ENCODE measurements around the gene AZIN2.
"Not testable (repeated sequence)": the region's sequence is repeated elsewhere in the genome, so short reads cannot be mapped to it uniquely, and the experiment has no call there.

AZIN2 gene

DNA sequence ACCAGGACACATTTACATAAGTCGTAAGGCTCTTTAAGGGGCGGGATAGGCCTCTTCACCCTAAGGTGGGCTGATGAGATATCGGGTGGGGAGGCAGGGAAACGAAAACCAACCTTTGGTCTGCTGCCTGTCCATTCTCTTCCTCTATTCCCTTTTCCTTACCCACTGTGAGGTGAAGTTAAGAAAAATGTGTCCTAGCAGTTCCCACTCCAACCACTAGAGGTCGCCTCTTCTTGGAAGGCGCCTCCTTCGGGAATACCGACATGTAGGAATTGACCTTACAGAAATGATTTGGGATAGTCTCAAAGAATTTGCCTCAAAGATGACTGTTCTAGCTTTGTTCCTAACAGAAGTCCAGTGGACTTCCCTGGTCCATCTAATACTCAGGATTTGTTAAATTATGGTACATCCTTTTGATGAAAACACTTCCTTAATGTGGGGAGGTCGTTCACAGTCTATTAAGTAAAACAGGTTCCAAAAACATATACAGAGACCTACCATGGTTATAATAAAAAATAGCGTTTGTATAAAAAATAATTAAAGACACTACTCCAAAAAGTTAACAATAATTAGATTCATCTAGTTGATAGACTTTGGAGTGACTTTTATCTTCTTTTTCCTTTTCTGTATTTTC, 14.1 kb downstream of the AZIN2 start:
- DNase-seq (ENCODE audit: low read depth), result no peak

DNA sequence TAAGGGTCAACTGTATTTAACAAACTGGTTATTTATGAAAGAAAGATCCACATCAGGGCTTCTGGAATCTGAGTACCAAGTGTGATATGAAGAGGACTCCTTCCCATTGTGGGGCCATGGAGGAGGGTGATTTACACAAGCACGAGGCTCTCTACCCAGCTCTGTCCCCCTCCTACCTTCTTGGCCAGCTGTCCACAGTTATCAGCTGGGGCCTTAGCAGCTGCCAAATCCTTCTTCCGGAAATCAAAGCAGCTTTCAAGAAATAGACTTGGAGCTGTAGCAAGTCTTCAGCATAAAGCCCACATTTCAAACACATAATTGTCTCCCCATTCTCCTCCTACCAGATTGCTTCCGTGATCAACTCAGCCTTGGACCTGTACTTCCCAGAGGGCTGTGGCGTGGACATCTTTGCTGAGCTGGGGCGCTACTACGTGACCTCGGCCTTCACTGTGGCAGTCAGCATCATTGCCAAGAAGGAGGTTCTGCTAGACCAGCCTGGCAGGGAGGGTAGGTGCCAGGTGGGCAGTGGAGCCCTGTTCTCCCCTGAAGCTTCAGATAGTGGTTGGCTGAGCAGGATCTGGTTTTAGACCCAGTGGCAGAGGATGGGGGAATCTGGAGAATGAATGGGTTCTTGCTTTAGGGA, 15.5 kb downstream of the AZIN2 start:
- no peak for DNase-seq (ENCODE audit: low read depth)

DNA sequence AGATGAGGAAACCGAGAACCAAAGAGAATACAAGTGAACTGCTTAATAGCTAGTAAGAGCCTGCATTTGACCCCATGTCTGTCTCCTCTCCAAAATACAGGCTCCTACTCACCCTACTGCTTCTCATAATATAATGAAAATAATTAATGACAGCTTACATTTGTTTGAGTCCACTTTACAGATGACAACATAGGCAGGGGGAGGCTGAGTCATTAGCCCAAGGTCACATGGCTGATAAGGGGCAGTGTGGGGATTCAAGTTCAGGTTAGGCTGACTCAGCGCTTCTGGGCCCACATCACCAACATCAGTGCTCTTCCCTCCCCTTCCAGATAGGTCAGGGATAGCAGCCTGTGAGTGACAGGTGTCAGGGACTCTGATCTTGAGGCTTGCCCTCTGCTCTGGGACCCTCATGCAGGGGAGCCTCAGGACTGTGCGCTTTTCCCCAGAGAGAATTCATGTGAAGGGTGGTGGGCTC, 16.2 kb downstream of the AZIN2 start:
- no peak for DNase-seq (ENCODE audit: low read depth)

DNA sequence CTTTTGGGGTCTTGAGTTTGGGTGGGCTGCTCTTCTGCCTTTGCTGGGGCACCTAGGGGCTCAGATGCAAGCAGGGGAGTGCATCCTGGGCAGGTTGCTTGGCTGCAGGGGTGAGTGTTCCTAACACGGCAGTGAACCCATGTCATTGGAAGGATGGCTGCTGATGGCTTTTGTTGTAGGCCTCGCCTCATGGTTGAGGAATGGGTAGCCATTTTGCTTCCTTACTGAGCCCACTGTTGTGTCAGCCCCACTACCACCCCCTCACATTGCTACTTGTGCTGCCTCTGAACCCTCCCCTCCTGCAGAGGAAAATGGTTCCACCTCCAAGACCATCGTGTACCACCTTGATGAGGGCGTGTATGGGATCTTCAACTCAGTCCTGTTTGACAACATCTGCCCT, 16.8 kb downstream of the AZIN2 start:
- no peak for DNase-seq (ENCODE audit: low read depth)

DNA sequence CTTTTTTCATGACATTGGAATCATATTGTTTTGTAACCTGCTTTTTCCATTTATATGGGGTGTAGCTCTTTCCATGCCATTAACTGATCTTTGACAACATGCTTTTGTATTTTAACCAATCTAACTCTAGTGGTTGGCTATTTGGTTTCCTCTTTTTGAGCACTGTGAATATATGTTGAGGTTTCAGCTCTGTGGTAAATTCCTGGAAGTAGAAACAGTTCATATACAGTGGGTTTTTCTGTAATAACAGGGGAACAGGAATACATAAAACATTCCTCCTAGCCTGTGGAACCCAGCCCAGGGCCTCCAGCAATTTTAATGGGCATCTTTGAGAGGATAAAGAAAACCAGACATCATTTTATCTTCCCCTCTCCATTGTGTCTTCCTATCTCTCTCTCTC, 17.4 kb downstream of the AZIN2 start:
- no peak for DNase-seq (ENCODE audit: low read depth)

DNA sequence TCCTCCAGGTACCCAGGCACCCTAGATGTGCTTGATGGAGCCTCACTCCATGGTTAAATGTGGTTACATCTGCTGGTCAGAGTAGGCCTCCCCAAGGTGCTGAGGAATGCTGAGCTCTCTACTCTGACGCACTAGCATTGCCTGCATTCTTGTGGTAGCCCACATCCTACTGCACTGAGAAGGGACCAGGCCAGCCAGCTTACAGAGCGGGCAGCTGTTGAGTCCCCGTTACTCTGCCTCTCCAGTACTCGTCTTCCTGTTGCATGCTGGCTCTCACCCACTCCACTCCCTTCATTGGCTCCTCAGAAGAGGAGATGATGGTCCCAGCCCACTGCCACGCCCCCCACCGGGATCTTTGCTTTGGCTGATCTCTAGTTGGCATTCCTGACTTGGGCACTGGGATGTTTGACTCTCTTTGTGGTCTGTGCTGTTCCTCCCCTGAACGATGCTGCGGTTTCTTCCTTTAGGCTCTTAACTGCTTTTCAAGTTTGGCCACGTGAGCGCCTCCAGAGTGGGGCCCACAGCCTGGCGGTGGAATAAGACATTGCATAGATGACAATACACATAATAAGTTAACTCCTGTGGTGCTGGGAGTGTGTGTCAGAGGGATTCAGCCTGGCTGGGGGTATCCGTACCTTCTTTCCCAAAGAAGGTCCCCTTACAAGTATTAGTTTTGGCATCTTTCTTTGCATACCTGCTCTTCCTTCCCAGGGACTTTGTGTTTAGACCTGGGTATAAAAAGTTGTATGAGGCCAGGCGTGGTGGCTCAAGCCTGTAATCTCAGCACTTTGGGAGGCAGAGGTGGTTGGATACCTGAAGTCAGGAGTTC, 18.6 kb downstream of the AZIN2 start:
- no peak for DNase-seq (ENCODE audit: low read depth)

DNA sequence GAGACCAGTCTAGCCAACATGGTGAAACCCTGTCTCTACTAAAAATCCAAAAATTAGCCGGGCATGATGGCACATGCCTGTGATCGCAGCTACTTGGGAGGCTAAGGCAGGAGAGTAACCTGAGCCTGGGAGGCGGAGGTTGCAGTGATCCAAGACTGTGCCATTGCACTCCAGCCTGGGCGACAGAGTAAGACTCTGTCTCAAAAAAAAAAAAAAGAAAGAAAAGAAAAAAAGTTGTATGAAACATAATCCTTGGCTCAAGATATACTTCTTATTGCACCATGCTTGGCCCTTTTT, 19.1 kb downstream of the AZIN2 start:
- not testable (repeated sequence) for DNase-seq (ENCODE audit: low read depth)

DNA sequence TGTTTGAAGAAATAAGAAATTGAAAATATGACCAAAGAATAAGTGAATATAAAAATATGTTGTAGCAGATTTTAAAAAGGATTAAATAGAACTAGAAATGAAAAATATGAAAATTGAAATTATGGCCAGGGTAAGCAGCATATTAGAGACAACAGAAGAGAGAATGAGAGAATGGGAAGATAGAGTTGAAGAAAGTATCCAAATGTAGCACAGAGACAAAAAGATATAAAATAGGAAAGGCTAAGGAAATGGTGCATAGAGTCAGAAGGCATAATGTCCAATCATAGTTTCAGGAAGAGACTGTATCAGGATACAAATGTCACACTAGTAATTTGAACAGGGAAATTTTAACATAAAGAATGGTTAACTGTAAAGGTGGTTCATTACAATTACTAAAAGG, 29.5 kb downstream of the AZIN2 start:
- DNase-seq (ENCODE audit: low read depth), result no peak

DNA sequence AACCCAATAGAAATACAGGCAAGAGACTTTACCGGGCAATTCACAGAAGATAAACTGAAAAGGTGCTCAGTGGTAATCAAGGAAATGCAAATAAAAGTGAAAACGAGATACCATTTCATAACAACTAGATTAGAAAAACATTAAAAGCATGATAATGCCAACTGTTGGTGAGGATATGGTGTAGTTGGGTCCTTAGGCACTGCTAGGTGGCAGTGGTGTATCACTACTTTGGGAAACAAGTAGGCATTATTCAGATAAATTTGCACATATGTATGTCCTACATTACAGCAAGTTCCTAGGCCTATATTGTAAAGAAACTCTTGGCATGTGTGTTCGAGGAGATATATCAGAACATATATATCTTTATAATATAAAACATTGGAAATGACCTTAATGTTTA, 31.0 kb downstream of the AZIN2 start:
- DNase-seq (ENCODE audit: low read depth), result no peak

DNA sequence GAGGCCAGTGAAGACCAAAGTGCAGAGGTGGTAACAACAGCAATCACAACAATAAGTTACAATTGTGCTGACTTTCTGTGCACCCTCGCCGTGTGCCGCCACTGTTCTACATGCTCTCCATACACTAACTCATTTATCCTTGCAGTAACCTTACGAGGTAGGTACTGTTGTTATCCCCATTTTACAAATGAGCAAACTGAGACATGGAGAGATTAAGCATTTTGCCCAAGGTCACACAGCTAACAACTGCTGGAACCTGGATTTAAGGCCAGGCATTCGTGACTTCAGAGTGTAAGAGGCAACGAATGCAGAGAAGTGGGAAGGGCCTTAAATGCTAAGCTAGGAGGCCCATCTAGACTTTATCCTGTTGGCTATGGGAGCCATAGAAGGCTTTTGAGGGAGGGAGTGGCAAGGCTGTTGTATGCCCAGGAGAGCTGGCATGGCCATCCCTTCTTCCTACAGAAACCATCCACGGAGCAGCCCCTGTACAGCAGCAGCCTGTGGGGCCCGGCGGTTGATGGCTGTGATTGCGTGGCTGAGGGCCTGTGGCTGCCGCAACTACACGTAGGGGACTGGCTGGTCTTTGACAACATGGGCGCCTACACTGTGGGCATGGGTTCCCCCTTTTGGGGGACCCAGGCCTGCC, 36.6 kb downstream of the AZIN2 start:
- DNase-seq (ENCODE audit: low read depth), result no peak

DNA sequence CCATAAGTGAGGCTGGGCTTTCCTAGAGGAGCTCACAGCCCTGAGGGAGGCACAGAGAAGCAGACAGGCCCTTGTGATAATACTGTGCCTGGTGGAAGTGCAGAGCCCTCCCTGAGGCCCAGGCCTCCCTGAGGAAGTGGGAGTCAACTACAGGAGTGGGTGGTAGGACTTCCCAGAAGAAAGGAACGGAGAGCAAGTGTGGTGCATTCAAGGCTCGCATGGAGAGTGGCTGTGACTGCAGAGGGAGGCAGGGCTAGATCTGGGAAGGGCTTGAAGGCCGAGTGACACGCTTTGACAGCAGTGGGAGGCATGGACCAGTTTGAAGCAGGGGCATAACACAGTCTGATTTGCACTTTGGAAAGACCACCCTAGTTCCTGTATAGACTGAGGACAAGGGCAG, 37.3 kb downstream of the AZIN2 start:
- no peak for DNase-seq (ENCODE audit: low read depth)

DNA sequence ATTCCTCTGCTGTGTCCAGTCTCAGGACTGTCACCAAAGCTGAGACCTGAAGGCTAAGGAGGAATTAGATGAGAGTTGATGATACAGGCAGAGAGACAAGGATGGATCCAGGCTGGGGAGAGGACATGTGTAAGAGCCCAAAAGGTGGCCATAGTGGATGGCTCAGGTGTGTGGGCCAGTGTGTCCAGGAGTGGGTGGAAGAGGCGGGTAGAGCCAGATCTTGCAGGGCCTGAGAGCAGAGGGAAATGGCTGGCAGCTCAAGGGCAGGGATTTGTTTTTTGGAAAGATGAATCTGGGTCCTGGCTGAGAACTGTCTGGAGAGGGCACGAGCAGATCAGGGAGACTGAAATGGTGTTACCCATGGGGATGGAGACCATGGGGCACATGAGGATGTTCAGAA, 38.1 kb downstream of the AZIN2 start:
- no peak for DNase-seq (ENCODE audit: low read depth)

DNA sequence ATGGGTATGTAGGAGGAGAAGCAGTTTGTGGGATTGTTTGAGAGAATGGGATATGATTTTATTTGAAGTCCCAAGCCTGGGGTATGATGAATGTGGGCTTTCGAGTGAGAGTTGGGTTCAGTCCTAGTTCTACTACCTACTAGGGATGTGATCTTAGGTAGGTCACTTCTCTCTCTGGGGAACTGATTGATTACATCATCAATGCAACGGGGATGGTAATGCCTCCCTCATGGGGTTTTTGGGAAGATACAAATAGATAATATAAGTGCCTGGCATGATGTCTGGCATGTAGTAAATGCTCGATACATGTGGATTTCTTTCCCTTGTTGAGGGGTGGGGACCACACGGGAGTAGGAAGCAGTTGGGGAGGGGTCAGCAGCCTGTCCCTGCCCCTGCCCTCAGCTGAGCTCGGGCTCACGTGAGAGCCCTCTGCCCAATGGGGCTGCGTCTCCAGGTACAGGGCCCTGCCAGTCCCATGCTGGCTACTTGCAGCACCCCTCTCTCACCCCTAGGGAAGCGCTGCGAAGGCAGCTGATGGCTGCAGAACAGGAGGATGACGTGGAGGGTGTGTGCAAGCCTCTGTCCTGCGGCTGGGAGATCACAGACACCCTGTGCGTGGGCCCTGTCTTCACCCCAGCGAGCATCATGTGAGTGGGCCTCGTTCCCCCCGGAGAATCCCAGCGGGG, 38.7 kb downstream of the AZIN2 start:
- DNase-seq (ENCODE audit: low read depth), result no peak

DNA sequence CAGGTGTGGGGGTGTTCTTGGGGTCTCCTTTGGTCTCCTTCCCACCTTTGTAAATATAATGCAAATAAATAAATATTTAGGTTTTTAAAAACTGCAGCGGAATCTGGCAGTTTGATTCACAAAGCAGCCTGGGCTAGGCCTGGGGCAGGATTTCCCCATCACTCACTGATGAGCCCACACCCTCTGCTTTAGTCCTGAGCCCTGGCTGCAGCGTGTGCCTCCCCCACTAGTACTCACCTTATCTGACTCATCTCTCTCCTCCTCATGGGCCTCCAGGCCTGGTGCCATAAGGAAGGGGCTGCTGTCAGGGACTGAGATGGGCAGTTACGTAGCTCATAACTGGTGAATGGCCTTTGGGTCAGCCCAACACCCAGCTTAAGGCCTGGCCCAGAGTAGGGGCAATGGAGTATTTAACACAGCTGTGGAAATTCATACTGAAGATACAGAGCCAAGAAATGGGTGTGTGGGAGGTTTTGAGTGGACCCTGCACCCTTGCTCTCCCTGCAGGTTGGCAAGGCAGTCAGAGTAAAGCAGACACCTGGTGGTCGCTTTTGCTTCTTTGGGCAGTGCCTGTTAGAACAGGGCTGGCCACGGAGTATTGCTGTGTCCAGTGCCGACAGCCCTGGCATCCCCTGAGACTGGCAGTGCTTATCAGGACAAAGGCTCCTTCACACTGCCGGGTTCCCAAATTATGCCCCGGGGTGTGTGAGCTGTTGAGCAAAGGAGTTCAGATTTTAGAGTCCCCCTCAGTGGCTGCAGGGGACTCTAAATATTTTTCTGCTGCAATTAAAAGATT, 39.7 kb downstream of the AZIN2 start:
- no peak for DNase-seq (ENCODE audit: low read depth)

DNA sequence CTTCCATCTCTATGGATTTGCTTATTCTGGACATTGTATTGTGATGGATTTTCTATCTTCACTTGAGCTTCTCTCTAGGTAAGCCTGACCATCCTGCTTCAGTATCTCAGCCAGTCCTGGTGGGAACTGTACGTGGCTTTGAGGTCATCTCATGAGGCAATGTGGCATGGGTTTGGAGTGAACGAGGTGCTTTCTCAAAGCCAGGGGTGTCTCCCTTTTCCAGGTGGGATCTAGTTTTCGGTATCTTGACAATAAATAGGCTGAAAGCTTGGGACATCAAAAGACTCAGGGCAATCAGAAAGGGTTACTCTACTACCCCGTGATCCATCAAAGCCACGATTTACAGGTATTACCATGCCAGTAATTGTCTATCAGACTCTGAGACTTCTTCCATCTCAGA, 40.8 kb downstream of the AZIN2 start:
- no peak for DNase-seq (ENCODE audit: low read depth)

DNA sequence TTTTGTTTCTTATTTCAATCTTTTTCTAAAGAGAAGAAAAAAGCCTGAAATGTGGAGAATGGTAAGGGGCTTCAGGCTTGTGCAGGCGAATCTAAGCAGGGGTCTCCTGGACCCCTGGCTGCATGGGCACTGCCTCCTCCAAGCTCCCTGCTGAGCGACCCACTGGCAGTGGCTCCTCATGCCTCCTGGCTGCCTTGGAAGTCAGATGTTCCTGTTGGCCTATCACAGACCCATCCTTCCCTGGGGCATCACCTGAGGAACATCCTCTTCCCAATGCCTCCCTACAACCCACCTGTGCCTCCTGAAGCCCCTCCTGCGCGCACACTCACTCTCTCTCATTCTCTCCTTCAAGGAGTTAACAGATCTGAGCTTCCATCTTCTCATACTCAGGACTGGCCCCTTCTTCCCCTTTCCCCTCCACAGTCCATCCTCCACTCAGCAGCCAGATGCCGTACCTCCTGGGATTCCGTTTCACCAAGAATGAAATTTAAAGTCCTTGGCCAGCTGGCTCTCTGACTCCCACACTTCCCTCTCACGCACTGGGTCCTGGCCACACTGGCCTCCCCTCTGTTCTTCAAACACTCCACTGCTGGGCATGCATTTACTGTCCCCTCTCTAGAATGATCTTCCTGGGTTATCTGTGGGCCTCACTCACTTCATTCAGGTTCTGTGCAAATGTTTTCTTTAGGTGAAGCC, 41.7 kb downstream of the AZIN2 start:
- no peak for DNase-seq (ENCODE audit: low read depth)

DNA sequence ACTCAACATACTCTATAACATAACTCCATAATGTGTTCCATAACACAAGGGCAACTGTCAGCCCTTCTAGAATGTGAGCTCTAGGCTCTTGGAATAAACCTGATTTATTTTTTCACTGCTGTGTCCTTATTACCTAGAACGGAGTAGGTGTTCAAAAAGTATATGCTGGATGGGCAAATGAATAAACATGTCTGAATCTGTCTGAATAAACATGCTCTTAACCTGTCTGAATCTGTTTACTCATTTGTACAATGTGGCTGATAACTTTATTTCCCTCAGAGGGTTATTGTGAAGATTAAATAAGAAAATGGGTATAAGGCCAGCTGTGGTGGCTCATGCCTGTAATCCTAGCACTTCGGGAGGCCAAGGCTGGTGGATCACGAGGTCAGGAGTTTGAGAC, 42.3 kb downstream of the AZIN2 start:
- DNase-seq (ENCODE audit: low read depth), result no peak

DNA sequence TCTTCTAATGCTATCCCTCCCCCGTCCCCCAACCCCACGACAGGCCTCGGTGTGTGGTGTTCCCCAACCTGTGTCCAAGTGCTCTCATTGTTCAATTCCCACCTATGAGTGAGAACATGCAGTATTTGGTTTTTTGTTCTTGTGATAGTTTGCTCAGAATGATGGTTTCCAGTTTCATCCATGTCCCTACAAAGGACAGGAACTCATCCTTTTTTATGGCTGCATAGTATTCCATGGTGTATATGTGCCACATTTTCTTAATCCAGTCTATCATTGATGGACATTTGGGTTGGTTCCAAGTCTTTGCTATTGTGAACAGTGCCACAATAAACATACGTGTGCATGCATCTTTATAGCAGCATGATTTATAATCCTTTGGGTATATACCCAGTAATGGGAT, 43.7 kb downstream of the AZIN2 start:
- not testable (repeated sequence) for DNase-seq (ENCODE audit: low read depth)

DNA sequence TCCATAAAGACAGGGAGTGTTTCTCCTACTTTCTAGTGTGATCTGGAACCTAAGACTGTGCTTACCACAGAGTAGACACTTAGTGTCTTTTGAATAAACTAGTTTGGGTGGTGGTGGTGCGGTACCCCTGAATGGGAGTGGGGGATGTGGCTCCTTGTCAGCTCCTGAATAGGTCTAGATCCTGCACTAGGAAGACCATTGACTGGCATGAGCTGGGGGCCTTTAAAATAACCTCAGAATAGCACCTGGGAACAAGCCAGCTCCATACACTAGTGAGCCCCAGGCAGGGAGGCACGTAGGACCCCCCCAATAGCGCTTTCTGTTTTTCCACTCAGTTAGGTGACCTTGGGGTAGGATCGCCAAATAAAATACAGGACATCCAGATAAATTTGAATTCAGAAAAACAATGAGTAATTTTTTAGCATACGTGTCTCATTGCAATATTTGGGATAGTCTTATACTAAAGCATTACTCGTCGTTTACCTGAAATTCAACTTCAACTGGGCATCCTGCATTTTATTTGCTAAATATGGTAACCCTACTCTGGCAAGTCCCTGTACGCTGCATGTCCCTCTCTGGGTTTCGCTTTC, 45.6 kb downstream of the AZIN2 start:
- DNase-seq (ENCODE audit: low read depth), result no peak

DNA sequence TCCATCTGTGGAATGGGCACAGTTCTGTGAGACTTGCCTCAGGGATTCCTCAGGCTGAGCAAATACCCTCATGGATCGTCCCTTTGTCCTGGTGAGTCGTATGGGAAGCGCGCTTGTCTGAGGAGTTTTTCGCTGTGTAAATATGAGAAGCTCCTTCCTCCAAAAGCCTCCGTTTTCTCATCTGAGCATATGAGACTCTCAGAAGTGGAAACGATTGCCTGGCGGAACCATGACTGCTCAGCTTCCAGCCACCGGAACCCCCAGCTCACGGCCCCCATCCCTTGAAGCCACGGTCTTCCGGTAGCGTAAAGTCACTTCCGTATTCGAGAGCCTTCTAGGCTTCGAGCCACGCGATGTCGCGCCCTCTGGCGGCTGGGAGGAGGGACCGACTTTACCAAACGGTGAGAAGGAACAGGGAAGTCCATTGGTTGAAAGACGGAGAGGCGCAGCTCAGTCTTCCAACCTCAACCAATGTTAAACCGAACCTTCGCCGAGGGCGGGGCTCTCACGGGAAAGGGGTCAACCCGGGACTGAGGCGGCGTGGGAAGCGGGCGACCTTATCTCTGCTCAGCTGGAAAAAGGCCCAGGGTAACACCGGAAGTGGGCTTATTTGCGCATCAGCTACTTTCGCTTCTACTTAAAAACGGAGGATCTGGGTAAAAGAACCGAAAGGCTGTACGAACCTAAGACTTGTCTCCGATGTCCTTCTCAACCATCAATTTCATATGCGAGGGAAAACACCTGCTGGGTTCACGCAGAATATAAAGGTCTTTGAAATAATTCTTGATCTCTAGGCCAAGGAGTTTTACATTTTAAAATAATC, 46.3 kb downstream of the AZIN2 start:
- peak; percentile 95 for DNase-seq (ENCODE audit: low read depth)

Data from stimulated activated CD8-positive, alpha-beta memory T cell treated with anti-CD3 and anti-CD28 coated beads, Interleukin-15, amount 100 ng/mL, for 24 hours (primary cell).